Fibroblast of skin of left quadriceps (primary cell): Measurements from ENCODE around the gene RABGAP1L.
"Not testable (repeated sequence)": the region's sequence is repeated elsewhere in the genome, so short reads cannot be mapped to it uniquely, and the experiment has no call there.

ENCODE experiments used
- DNase-seq, 2 experiments: peaks; one replicate each; pipeline ENCODE4 v3.0.0-alpha.2; 2013; ENCODE audit warnings: low read depth in 2 of 2

RABGAP1L gene

DNA sequence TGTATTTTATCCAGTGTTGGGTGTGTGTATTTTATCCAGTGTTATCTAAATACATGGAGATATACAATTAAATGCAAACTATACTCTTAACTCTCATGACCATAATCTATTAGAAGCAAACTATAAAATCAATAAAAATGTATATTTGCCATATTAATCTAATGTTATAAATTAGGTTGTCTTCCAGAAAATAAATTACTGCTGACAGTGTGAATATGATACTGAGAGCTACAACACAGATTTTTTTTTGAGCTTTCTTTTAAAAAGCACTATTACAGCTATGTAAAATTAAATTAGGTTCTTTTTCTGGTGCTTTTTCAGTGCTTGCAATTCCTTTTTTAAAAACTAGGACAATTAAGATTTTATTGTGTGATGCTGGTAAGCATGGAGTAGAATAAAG lies 269.4 kb downstream of the RABGAP1L start:
- DNase-seq = no peak

DNA sequence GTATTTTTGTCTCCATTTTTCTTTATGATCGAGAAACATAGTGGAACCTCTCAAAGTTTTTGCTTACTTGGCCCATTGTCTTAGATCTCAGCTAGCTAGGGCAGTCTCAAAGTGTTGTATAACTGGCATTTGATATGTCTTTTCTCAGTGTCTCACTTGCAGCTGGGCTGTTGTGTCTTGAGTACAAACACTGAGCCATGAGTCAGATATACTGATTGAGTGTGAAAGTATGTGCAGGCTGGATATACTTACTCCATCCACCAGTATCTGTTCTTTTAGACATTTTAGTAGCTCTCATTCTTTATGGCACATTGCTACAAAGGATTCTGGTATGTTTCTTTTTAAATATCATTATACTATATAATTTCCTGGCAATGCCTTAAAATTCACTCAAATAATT lies 274.1 kb downstream of the RABGAP1L start:
- peak; percentile 23 to 32 for DNase-seq

DNA sequence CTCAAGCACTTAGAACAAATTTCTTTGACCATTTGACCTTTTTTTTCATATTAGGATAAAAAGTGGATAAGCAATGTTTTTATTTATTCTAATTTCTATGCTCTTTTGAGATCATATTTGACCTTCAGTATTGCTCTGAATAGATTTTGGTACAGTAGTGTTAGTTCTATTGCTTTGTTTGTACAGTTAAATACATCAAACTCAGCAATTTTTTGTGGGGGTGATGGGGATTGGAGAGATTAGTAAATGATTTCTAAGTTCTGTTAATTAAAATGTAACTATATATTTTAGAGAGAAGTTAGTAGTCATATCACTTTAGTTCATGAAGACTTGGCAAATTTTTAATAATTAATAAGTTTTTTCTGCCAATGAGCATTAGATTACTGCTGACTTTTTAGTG lies 286.0 kb downstream of the RABGAP1L start:
- DNase-seq = no peak

DNA sequence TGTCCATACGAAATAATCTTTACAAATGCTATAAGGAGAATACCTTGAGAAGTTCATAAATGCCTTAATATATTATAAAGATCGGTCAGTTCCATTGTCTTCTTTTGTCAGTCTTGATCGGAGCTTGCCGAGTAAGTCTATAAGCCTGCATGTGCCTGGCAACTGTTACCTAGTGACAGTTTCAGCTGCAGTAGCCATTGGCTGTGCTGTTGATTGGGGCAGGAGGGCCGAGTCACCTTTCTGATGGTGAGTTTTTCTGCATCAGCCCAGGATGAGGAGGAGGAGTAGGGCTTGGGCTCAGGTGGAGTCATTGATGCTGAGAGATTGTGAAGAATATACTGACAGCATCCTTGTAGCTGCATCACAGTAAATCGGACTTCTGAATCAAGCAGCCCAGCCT lies 286.5 kb downstream of the RABGAP1L start:
- no peak for DNase-seq

DNA sequence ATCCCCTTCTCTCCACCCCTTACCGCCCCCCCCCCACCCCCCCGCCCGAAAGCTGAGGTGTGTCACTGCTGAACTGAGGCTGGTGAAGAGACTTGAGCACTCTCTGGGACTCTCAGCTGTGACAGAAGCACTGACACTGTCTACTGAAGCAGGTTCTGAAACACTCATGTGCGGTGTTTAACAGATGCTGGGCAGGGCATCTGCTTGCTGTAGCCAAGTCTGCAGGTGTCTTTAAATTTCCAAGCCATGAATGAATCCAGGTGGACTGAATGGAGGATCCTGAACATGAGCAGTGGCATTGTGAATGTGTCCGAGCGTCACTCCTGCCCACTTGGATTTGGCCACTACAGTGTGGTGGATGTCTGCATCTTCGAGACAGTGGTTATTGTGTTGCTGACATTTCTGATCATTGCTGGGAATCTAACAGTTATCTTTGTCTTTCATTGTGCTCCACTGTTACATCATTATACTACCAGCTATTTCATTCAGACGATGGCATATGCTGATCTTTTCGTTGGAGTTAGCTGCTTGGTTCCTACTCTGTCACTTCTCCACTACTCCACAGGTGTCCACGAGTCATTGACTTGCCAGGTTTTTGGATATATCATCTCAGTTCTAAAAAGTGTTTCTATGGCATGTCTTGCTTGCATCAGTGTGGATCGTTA lies 288.7 kb downstream of the RABGAP1L start, which contains the start of gene GPR52:
Gene GPR52 (plus strand): TSS at position 99 of the 665 bp plus-strand sequence. CDS start 148 bp downstream, at position 247.
- DNase-seq = no peak

DNA sequence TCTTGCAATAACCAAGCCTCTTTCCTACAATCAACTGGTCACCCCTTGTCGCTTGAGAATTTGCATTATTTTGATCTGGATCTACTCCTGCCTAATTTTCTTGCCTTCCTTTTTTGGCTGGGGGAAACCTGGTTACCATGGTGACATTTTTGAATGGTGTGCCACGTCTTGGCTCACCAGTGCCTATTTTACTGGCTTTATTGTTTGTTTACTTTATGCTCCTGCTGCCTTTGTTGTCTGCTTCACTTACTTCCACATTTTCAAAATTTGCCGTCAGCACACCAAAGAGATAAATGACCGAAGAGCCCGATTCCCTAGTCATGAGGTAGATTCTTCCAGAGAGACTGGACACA lies 289.2 kb downstream of the RABGAP1L start:
- no peak for DNase-seq

DNA sequence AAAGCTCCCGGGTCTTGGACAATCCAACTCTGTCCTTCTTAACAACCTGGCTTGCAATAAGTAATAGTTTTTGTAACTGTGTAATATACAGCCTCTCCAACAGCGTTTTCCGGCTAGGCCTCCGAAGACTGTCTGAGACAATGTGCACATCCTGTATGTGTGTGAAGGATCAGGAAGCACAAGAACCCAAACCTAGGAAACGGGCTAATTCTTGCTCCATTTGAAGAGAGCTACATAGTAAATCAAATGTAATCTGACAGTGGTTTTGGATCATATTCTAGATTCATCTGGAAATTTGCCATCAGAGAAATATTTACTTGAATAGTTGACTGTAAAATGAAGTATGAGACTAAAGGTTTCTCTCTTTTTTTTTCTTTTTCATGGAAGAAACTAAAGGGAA lies 289.7 kb downstream of the RABGAP1L start:
- DNase-seq = peak; percentile 4

DNA sequence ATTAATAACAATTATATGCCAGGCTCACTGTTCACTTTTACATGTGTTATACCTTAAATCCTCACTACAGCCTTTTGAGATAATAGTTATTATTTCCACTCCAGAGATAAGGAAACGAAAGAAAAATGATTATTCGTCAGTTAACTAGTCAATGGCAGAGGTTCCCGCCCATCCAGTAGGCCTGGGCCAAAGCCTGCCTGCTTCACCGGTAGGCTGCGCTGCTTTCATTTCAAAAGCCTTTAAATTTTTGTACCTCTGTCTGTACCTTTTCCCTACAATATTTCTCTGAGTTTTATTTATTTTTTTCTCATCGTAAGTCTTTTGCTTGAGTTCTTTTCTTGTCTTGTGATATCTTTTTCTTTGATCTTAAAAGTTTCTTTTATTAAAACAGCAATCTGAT lies 292.1 kb downstream of the RABGAP1L start:
- DNase-seq = no peak

DNA sequence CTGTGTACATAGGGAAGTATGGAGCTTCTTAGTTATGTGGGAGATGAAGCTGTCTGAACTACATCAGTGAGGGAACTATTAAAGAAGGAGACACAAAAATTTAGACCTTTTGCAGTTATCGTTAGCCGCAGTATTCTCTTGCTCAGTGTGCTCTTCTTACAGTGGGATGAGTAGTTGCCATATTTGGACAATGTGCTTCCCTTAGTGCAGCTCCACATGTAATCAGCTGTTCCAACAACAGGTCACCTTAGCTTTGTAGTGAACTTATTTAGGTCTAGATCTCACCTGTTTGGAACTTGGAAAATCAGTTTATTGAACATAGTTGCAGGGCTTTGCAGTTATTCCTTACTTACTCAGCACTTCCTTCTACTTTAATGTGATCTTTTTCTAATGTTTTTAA lies 306.5 kb downstream of the RABGAP1L start:
- no peak for DNase-seq

DNA sequence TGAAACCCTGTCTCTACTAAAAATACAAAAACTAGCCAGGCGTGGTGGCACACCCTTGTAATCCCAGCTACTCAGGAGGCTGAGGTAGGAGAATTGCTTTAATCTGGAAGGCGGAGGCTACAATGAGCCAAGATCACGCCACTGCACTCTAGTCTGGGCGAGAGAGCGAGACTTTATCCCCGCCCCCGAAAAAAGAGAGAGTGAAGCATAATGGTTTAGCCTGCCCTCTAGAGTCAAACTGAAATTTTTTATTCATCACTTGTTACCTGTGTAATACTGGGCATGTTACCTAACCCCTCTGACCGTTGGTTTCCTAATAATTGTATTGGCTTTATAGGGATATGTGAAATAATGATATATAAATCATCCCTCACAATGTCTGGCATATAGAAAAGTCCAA lies 307.3 kb downstream of the RABGAP1L start:
- DNase-seq = no peak

DNA sequence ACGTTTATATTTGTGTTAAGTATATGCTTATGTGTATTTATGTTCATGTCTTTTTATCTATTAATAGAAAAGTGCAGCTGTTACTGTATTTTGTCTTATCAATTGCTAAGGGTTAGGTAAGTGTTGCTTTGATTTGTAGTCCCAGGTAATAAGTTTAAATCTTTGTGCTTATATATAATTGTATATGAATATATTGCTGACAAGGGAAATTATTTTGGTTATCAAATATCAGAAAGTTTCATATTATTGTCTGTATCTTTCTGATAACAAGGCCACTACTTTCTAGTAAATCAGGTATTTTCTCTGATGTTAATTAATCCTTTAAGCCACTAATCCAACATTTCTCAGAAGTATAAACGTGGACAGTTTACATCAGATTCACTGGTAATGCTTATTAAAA lies 309.7 kb downstream of the RABGAP1L start:
- no peak for DNase-seq

DNA sequence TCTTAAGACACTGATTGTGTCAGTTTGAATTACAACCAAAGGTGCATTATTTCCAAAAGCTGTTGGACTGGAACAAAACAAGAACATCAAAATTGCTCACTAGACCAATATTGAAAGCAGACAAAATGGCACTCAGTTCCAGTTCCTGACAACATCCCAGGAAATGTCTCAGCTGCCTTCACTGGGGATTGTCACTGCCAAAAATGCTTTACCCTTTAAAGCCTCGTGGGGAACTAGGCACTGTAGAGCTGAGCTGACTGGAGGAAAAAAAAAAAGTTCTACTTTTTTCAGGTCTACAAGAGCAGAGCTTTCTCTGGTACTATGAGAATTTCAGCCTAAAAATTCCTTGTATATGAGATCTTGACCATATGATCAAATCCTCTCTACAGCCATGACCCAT lies 310.4 kb downstream of the RABGAP1L start:
- DNase-seq = no peak

DNA sequence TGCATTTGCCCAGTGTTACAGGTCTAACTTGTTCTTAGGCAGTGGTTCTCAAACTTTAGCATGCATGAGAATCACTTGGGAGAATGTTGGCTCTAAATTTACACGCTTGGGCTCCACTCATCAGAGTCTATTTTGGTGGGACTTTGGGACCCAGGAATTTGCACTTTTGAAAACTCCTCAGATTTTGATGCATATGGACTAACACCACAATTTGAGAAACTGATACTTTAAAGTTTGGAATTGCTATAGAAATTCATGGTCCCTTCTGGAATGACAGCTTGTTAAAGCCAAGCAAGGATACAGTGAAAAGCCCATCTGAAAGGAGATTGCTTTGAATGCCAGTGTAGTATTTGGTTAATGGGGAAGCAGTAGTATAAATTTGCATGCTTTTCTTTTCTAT lies 320.0 kb downstream of the RABGAP1L start:
- no peak for DNase-seq

DNA sequence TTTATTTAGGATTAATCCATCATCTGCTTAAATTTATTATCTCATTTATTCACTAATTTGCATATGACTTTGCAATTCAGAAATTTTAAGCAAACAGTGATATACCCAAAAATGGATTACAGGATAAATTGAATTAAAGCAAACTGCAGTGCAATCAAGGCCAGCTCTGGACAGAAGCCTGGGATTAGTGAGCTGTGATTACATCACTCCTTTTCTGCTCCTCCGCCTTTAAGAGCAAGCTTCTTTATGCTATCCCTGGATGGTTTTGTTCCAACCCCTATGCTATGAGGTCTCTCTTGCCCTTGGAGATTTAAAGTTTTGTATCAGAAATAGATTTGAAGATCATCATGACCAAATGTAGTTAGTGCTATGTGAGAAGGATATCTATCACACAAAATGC lies 321.0 kb downstream of the RABGAP1L start:
- no peak for DNase-seq

DNA sequence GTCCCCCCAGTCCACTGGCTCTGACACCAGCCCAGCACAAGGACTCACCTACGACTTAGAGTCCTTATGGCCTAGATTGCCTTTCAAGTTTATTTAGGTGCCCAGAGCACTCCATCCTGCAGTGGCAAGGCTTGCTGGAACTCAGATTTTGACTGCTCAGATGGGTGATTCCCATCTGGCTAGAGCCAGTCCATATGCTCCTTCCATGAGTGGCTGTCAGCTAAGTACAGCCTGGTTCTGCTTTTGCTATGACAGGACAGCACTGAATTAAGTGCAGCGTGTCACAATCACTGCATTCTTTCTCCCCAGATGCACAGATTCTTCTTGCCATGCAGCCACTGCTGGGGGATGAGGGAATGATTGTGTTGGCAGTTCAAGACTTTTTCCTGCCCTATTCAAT lies 332.3 kb downstream of the RABGAP1L start:
- DNase-seq = no peak

DNA sequence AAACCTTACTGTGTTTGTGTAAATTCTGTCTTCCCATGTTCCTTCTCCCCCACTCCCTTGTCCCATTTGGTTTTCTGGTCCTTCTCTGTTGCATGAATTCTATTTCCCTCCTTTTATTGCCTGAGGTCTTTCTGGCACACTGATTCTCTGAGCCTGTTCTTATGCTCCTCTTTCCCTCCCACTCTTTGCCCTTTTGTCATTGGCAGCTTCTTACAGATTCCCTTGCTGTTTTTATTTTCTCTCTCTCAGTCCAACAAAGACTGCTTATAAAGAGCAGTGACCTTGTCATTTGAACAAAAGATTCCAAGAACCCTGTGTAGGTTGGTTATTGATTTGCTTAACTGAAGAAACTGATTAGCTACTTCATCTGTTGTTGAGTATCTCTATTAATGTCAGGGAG lies 338.2 kb downstream of the RABGAP1L start:
- DNase-seq = no peak

DNA sequence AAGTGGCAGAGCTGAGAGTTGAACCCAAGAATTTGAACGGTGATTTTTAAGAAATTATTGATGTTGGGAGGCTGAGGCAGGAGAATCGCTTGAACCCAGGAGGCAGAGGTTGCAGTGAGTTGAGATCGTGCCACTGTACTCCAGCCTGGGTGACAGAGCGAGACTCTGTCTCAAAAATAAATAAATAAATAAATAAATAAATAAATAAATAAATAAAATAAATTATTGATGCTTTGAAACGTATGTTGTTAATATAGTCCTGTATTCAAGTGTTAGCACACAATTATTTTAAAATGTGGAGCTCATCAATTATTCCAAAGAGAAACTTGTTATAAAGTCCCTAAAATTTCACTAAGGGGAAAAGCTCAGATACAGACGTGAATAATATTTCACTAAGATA lies 357.4 kb downstream of the RABGAP1L start:
- DNase-seq = not testable (repeated sequence)

DNA sequence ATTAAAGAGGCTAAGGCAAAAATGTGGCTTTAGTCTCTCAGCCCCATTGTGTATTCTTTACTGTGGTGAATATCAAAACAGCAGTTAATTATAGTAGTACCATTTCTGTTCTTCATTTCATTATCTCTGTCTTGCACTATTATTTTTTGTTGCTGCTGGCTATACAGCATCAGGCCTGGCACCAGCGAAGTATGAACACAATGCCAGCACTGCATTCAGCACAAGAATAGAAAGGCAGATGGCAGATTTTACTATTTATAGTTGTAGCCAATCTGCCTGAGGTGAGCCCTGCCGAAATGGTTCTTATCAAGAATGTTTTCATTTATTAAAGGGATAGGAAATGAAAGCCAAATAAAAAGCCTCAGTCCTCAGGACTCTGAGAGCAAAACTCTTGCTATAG lies 360.5 kb downstream of the RABGAP1L start:
- no peak for DNase-seq

DNA sequence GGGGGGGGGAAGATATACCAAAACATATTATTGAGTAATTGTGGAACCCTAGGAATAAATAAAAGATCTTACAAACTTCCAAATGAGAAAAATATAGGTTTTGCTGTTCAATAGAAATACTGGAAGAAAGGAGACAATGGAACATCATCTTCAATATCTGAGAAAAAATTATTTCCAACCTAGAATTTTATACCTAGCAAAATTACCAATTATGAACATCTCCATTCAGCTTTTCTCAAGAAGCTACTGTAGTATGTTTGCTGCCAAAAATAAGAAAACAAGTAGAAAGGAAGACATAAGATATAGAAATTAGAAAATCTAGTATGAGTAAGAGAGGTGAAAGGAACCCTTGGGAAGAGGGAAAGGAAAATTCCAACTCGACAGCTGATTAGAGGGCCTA lies 372.4 kb downstream of the RABGAP1L start:
- DNase-seq = no peak

DNA sequence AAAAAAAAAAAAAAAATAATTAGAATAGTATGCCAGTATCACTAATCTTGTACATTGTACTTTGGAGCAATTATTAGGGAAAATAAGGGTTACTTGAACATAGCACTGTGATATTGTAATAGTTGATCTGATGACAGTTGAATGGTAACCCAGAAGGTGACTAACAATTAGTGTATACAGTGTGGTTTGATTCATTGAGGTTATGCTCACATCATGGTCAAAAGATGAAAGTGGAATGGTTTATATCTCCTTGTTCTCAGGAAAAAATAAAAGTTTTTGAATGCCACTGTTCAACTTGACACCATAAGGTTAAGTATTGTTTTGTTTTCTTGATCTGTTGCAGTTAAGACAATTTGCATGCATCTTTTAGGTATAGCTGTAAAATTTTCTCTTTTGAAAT lies 375.5 kb downstream of the RABGAP1L start:
- no peak for DNase-seq

DNA sequence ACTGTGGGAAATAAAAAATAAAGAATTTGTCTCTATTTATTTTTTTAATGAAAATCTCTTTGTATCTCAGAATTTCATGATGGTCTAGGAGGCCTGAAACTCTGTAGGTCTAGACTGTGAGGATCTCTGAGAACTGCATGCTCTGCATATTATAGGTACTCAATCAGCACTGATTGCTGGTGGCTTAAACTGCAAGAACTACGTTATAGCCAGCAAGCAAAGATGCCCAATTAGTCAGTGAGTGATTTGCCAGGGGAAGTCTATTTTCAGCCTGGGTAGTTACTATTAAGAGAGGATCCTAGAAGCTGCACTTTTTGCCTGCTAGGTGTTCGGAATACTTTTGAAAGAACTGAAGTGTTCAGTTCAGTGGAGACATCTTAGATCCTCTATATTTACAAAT lies 375.9 kb downstream of the RABGAP1L start:
- no peak for DNase-seq

DNA sequence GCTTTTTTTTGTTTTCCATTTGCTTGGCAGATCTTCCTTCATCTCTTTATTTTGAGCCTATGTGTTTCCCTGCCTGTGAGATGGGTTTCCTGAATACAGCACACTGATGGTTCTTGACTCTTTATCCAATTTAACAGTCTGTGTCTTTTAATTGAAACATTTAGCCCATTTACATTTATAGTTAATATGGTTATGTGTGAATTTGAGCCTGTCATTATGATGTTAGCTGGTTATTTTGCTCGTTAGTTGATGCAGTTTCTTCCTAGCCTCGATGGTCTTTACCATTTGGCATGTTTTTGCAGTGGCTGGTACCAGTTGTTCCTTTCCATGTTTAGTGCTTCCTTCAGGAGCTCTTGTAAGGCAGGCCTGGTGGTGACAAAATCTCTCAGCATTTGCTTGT lies 384.1 kb downstream of the RABGAP1L start:
- not testable (repeated sequence) for DNase-seq

DNA sequence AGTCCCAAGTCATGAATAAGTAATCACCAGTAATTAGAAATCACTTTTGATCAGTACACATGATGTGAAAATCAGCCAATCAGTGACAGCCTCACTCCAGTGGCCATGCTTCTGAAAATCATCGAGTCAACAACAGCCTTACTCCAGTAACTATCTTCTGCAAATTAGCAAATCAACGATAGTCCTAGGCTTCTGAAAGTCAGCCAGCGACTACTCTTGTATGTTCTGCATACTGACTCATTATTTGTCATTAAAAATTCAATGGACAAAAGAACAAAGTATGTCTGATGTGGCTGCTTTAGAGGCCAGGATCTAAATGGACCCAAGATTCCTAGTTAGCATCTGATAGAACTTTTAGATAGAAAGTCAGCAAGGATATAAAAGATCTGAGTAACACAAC lies 391.0 kb downstream of the RABGAP1L start:
- DNase-seq = no peak

DNA sequence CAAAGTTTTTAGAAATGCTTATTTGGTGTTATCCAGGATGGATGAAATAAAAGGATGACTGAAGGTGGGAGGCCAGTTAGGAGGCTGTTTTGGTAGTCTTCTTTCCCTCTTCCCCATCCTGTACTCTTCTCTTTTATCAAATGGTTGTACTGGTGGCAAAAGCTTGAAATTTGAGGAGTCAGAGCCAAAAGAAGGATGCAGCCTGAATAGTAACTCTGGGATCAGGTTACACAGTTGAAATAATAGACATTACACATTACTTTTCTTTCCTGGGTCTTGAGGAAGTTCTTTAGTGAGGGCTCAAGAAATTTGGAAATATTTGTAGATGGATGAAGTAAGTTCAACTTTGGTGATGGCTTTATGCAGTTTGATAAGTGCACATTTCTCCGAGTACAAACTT lies 397.1 kb downstream of the RABGAP1L start:
- no peak for DNase-seq
